OCI-LY3 (cell line): ENCODE data around the gene CREB3.

Experiments
- H2AFZ ChIP-seq: fragments of 200-600, 300-600 bp; shearing (Covaris generic); 2 replicates; pipeline ENCODE4 v1.6.0; 2014; ENCODE audit warnings: antibody characterized with exemption, low read depth, low read length
- H3K27ac ChIP-seq: fragments of 200-600, 300-600 bp; sonication (generic); 2 replicates; pipeline ENCODE4 v1.5.1; 2014; ENCODE audit warnings: mild to moderate bottlenecking, low read length, moderate library complexity, mixed read lengths
- H3K27me3 ChIP-seq: fragments of 200-600, 300-600 bp; sonication (generic); 2 replicates; pipeline ENCODE4 v1.6.1; 2014; ENCODE audit warnings: low read depth, low read length, mixed read lengths
- H3K36me3 ChIP-seq: fragments of 200-600, 300-600 bp; sonication (generic); replicated peaks from 2 replicates; pipeline ENCODE3; 2014; ENCODE audit warnings: low read depth, low read length, mixed read lengths
- H3K4me1 ChIP-seq: fragments of 300-600, 200-600 bp; sonication (generic); 2 replicates; pipeline ENCODE4 v1.6.1; 2014; ENCODE audit warnings: low read length, mixed read lengths
- H3K4me2 ChIP-seq: fragments of 200-600, 300-600 bp; sonication (generic); 2 replicates; pipeline ENCODE4 v1.6.1; 2014; ENCODE audit warnings: low read length, mixed read lengths
- H3K4me3 ChIP-seq: fragments of 300-600, 200-600 bp; sonication (generic); 2 replicates; pipeline ENCODE4 v1.5.1; 2014; ENCODE audit warnings: antibody characterized with exemption, mild to moderate bottlenecking, low read length, moderate library complexity
- H3K79me2 ChIP-seq: fragments of 300-600, 200-600 bp; shearing (Covaris generic); 2 replicates; pipeline ENCODE4 v1.6.1; 2014; ENCODE audit warnings: mild to moderate bottlenecking, low read length, mixed read lengths
- H3K9ac ChIP-seq: fragments of 300-600, 200-600 bp; shearing (Covaris generic); 2 replicates; pipeline ENCODE4 v1.6.0; 2014; ENCODE audit warnings: mild to moderate bottlenecking, low read length, moderate library complexity
- H3K9me3 ChIP-seq: fragments of 200-600, 300-600 bp; shearing (Covaris generic); 2 replicates; pipeline ENCODE4 v1.6.1; 2014; ENCODE audit warnings: low read length, mixed read lengths; ENCODE audit not compliant: insufficient read depth
- H4K20me1 ChIP-seq: fragments of 200-600, 300-600 bp; sonication (generic); 2 replicates; pipeline ENCODE4 v1.6.1; 2016; ENCODE audit warnings: low read length, mixed read lengths; ENCODE audit not compliant: insufficient read depth
- CTCF ChIP-seq: fragments of 200-600, 300-600 bp; sonication (generic); IDR thresholded peaks from 2 replicates; pipeline ENCODE4 v1.5.1; 2014; ENCODE audit warnings: antibody characterized with exemption, low read length, low read depth
- EZH2phosphoT487 ChIP-seq: fragments of 200-600 bp; shearing (Covaris generic); IDR thresholded peaks from 2 replicates; pipeline ENCODE4 v1.6.1; 2018; ENCODE audit warnings: antibody characterized with exemption, mixed run types, low read depth

The CREB3 gene

DNA sequence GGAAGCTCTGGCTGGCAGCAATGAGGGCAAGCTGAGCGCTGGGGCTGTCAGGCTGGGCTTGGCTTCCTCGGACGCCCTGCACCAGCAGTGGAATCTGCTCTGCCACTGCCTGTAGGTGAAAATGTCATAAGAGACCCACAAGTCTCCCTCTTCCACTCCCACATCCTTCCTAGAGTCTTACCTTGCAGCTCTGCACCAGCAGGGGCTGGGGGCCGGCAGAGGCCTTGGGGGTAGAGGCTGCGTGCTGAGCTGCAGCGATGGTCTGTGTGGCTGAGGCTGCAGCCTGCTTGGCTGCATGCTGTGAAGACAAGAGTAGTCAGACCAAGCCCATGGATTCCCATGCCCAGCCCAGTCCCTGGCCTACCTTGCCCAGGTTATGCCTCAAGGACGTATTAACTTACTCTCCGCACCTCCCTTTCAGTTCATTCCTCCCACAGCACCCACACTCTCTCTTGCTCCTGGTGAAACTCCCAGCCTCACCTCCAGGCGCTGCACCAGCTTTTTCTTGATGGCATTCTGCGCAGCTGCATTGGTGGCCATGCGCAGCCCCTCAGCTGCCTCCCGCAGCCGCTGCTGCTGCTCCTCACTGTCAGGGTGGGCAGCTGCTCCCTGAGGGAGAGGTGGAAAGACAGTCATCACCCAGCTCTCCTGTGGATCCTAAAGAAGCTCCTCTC, 17.8 kb upstream of the CREB3 start:
- H3K79me2 ChIP-seq, result no peaks in the 10 kb centered on the region
- H3K27ac ChIP-seq, result no peak overlapping the region
- TF ChIP-seq EZH2phosphoT487 (no peak), CTCF (no peak)
- H3K9ac ChIP-seq, result no peak overlapping the region
- no peaks in the 10 kb centered on the region for H4K20me1 ChIP-seq
- H3K4me3 ChIP-seq, result no peak overlapping the region
- no peak overlapping the region for H3K4me2 ChIP-seq
- peaks cover 77% of the 10 kb centered on the region for H3K36me3 ChIP-seq
- no peak overlapping the region for H2AFZ ChIP-seq
- no peaks in the 10 kb centered on the region for H3K27me3 ChIP-seq
- H3K4me1 ChIP-seq, result no peaks in the 10 kb centered on the region
- no peaks in the 10 kb centered on the region for H3K9me3 ChIP-seq

DNA sequence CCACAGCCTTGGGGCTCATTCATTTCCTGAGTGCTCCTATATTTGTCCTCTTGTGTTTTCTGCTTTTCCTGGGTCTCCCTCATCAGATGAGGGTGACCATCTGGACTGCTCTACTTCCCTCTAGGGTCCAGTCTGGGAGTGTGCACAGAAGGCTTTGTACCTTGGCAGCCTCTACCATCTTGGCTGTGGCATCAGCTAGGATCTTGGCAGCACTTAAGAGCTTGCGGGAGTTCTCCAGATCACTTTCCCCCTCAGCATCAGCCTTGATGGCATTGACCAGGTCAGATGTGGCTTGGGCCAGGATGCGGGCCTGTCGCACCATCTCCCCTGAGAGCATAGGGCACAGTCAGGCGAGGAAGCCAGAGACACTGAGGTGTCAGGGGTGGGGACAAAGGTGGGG, 16.2 kb upstream of the CREB3 start:
- Histone ChIP-seq H4K20me1 (no peaks in the 10 kb centered on the region), H3K4me2 (no peak overlapping the region), H3K4me3 (no peak overlapping the region), H2AFZ (no peak overlapping the region), H3K79me2 (no peaks in the 10 kb centered on the region), H3K9me3 (no peaks in the 10 kb centered on the region), H3K36me3 (peaks cover 80% of the 10 kb centered on the region), H3K27me3 (no peaks in the 10 kb centered on the region), H3K27ac (no peak overlapping the region), H3K4me1 (no peaks in the 10 kb centered on the region), H3K9ac (no peak overlapping the region)
- TF ChIP-seq CTCF (no peak), EZH2phosphoT487 (no peak)

DNA sequence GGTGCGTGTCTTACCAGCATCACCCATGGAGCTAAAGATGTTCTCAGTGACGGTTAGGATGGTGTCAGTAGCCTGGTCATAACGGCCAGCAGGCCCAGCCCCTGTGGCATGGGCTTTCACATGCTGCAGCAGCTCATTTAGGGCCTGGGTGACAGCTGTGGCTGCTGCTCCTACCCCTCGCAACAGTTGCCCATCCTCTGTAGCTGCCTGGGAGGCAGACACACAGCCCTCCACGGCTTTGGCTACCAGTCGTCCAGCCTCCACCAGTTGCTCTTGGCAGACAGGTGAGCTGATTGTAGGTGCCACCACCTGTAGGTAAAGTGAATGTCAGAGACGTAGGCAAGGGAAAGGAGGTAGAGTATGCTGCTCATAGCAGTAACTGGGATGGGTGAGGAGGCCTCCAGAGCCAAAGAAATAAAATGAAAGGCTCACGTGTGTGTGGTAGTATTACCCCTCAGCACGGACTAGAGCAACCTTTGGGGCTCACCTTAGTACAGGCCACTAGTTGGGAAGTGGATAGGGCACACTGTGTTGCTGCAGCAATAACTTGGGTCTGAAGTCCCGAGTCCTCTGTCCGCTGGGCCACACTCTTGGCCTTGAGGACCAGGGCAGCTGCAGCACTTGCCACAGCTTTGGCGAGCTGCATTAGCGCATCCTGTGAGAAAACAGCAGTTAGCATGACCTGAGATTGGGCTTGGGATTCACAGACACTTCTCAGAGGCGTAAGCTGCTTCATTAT, 15.2 kb upstream of the CREB3 start:
- H3K27ac ChIP-seq, result no peak overlapping the region
- H3K9me3 ChIP-seq, result no peaks in the 10 kb centered on the region
- H3K27me3 ChIP-seq, result no peaks in the 10 kb centered on the region
- TF ChIP-seq EZH2phosphoT487 (no peak), CTCF (no peak)
- H3K4me2 ChIP-seq, result no peak overlapping the region
- H3K36me3 ChIP-seq, result peaks cover 84% of the 10 kb centered on the region
- no peak overlapping the region for H3K4me3 ChIP-seq
- H2AFZ ChIP-seq, result no peak overlapping the region
- no peaks in the 10 kb centered on the region for H3K4me1 ChIP-seq
- H4K20me1 ChIP-seq, result no peaks in the 10 kb centered on the region
- no peak overlapping the region for H3K9ac ChIP-seq
- H3K79me2 ChIP-seq, result no peaks in the 10 kb centered on the region

- H3K4me1 ChIP-seq, result no peaks in the 10 kb centered on the region
- H3K27ac ChIP-seq, result no peak overlapping the region
- H3K4me3 ChIP-seq, result no peak overlapping the region
- no peaks in the 10 kb centered on the region for H4K20me1 ChIP-seq
- no peak overlapping the region for H3K9ac ChIP-seq
- H3K36me3 ChIP-seq, result peaks cover 90% of the 10 kb centered on the region
- no peak overlapping the region for H3K4me2 ChIP-seq
- no peaks in the 10 kb centered on the region for H3K79me2 ChIP-seq
- TF ChIP-seq EZH2phosphoT487, result no peak
- TF ChIP-seq CTCF, result no peak
- H3K9me3 ChIP-seq, result no peaks in the 10 kb centered on the region
- H3K27me3 ChIP-seq, result no peaks in the 10 kb centered on the region
- no peak overlapping the region for H2AFZ ChIP-seq
Observed at GRCh38 chr9:35718721-35719511, 13.6 kb upstream of the CREB3 start.
